Stomach (tissue), 9 donors: ENCODE data around the gene ERCC6L2. TPM values are rescaled to one million over a fixed set of nuclear protein-coding genes. Genes with fewer than 3 reads are reported as not detected.

Source experiments
- DNase-seq, 2 donors: peaks; one replicate each; pipeline versions ENCODE4 v3.0.0 to v3.0.0-alpha.2; 2013 to 2019
- H3K27ac ChIP-seq, 5 donors: fragments of 200-600 bp in 4 of 5; sonication (generic) in 4 of 5; one replicate each; pipeline ENCODE4 v1.5.1; 2013 to 2019; ENCODE audit warnings: mild to moderate bottlenecking in 1 of 5, moderate library complexity in 1 of 5
- H3K27me3 ChIP-seq, 3 donors: fragments of 200-600 bp; sonication (generic); one replicate each; pipeline ENCODE4 v1.5.1; 2017 to 2019; ENCODE audit warnings: mixed run types in 1 of 3
- H3K36me3 ChIP-seq, 4 donors: fragments of 200-600 bp; sonication (generic); 1 replicate in 3 of 4; 2 replicates in 1 of 4; pipeline ENCODE4 v1.5.1; 2016 to 2019
- H3K4me1 ChIP-seq, 4 donors: fragments of 200-600 bp; sonication (generic); one replicate each; pipeline ENCODE4 v1.5.1; 2016 to 2019
- H3K4me3 ChIP-seq, 4 donors: fragments of 200-600 bp; sonication (generic) in 3 of 4; one replicate each; pipeline ENCODE4 v1.5.1; 2016 to 2019; ENCODE audit warnings: mild to moderate bottlenecking in 1 of 4
- H3K9me3 ChIP-seq, 4 donors: fragments of 200-600 bp; sonication (generic); one replicate each; pipeline ENCODE4 v1.5.1; 2016 to 2019
- EP300 ChIP-seq: sonication (generic); formaldehyde crosslinking; IDR thresholded peaks from one replicate; pipeline ENCODE4 v1.6.1; 2017; ENCODE audit warnings: antibody characterized with exemption
- POLR2A ChIP-seq, 4 donors: fragments of 450-650 bp; IDR thresholded peaks; one replicate each; pipeline ENCODE4 v1.6.1; 2016; ENCODE audit warnings: antibody characterized with exemption in 4 of 4, control low read depth in 2 of 4, mild to moderate bottlenecking in 1 of 4, moderate library complexity in 1 of 4
- POLR2AphosphoS5 ChIP-seq, 3 donors: sonication (generic); formaldehyde crosslinking; IDR thresholded peaks; one replicate each; pipeline ENCODE4 v1.6.1; 2016; ENCODE audit warnings: antibody characterized with exemption in 3 of 3
- WGBS, 5 donors: extraction: QIAGEN DNeasy Blood & Tissue Kit in 3 of 5; methylation state at CpG; one replicate each; pipeline versions ENCODE4 v1.1.5 to v1.1.7; 2013 to 2018; 5-methylcytosine and 5-hydroxymethylcytosine counted together
- intact Hi-C: fragments of 100-400 bp; cut with DNase I; formaldehyde crosslinking; loops from one replicate; pipeline ENCODE4 v1.15.1; 2023; ENCODE audit warnings: low total_unique reads
- polyA plus RNA-seq, 3 donors: library from polyadenylated mRNA; stranded (reverse); fragments of 200-250 nt; gene quantifications; one replicate each; pipeline ENCODE4 v1.2.3, GENCODE V29; 2013
- total RNA-seq, 5 donors: library from RNA; depleted of rRNA; stranded (reverse); fragments of >200 nt; gene quantifications; one replicate each; pipeline versions ENCODE4 v1.1.0 to v1.2.3, GENCODE V29; 2014 to 2016
- TF ChIP-seq, protein P1 (sequence below), 7 experiments: fragments of 450-650 bp in 4 of 7; fragments of 200-600 bp in 3 of 7; sonication (generic) in 3 of 7; IDR thresholded peaks; one replicate each; pipeline ENCODE4 v1.5.1; 2016 to 2019; ENCODE audit warnings: antibody characterized with exemption in 7 of 7, control low read depth in 2 of 7, mild to moderate bottlenecking in 1 of 7
- donor health status: healthy with polysubstance abuse.
- donor health status: Bipolar disorder and iron deficiency.
- donor health status: healthy.

The ERCC6L2 gene
- total and polyA plus RNA-seq, 8 donors = 3.9 to 218 (median 34.1) TPM

DNA sequence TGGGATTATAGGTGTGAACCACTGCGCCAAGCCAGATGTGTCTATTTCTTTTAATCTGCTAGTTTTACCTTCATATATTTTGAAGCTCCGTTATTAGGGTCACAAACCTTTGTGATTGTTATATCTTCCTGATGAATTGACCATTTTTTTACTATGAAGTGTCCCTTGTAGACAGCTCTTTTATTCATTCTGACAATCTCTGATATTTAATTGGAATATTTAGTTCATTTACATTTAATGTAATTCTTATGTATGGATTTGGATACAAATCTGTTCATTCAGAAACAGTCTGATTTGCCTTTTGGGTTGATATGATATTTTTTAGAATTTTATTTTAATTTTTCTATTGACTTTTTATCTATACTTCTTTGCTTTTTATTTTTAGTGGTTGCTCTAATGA lies 17.2 kb downstream of the ERCC6L2 start:
- H3K36me3 ChIP-seq = peaks cover 0 to 5% (median 2%) of the 10 kb centered on the region in 4 donors
- H3K27ac ChIP-seq = no peak overlapping the region
- H3K4me1 ChIP-seq = peaks cover 0 to 15% (median 2%) of the 10 kb centered on the region in 4 donors
- peaks cover 0 to 4% (median 2%) of the 10 kb centered on the region in 4 donors for H3K9me3 ChIP-seq
- TF ChIP-seq, protein P1, sequence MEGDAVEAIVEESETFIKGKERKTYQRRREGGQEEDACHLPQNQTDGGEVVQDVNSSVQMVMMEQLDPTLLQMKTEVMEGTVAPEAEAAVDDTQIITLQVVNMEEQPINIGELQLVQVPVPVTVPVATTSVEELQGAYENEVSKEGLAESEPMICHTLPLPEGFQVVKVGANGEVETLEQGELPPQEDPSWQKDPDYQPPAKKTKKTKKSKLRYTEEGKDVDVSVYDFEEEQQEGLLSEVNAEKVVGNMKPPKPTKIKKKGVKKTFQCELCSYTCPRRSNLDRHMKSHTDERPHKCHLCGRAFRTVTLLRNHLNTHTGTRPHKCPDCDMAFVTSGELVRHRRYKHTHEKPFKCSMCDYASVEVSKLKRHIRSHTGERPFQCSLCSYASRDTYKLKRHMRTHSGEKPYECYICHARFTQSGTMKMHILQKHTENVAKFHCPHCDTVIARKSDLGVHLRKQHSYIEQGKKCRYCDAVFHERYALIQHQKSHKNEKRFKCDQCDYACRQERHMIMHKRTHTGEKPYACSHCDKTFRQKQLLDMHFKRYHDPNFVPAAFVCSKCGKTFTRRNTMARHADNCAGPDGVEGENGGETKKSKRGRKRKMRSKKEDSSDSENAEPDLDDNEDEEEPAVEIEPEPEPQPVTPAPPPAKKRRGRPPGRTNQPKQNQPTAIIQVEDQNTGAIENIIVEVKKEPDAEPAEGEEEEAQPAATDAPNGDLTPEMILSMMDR (IDR thresholded peaks at IDR 0.05) = no peak
- TF ChIP-seq POLR2A (IDR thresholded peaks at IDR 0.05) (no peak), POLR2AphosphoS5 (IDR thresholded peaks at IDR 0.05) (no peak), EP300 (no peak)
- no peak for DNase-seq
- intact Hi-C loops = no loop called here
- H3K4me3 ChIP-seq = no peak overlapping the region
- 95 to 100% (median 99%) methylated on average over 2 of the region's 2 CpGs for WGBS, 5 donors
- H3K27me3 ChIP-seq = no peaks in the 10 kb centered on the region

DNA sequence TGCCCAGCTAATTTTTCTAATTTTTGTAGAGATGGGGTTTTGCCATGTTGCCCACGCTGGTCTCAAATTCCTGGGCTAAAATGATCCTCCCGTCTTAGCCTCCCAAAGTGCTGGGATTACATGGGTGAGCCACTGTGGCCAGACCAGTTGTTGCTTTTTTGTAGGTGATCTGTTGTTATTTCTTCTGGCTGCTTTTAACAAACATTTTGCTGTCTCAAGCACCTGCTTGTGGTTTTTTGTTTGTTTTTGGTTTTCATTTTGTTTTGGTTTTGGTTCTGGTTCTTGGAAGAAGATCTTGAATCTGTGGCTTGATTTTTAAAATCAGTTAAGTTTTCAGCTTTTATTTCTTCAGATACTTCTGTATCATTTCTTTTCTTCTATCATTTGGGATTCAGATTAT lies 21.1 kb downstream of the ERCC6L2 start:
- WGBS, 5 donors = 85 to 99% (median 97%) methylated on average over 2 of the region's 2 CpGs
- Histone ChIP-seq H3K27me3 (no peaks in the 10 kb centered on the region), H3K36me3 (peaks cover 0 to 19% (median 12%) of the 10 kb centered on the region in 4 donors), H3K4me1 (peaks cover 0 to 11% (median 3%) of the 10 kb centered on the region in 4 donors), H3K27ac (no peak overlapping the region), H3K9me3 (peaks cover 0 to 4% (median 2%) of the 10 kb centered on the region in 4 donors), H3K4me3 (no peak overlapping the region)
- DNase-seq = no peak
- no peak for TF ChIP-seq EP300
- no peak for TF ChIP-seq POLR2A (IDR thresholded peaks at IDR 0.05)
- intact Hi-C loops = no loop called here

DNA sequence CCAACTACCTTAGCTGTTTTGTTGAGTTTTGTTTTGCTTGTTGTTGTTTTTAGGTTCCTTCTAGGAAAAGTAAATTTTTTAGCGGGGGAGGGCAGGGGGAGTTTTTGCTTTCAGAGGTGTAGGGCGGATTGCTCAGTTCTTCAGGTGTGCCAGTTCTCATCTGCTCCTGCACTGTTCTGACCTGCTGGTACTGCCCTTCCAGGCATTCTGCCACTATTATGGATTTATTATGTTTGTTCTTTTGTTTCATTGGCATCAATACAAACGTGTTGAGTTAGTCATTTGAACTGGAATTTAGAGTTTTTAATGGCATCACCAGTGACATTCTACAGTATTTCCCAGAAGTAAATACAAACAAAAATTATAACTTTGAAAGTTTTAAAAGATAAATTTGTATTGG lies 26.0 kb downstream of the ERCC6L2 start:
- Histone ChIP-seq H3K27ac (no peak overlapping the region), H3K9me3 (no peaks in the 10 kb centered on the region), H3K27me3 (no peaks in the 10 kb centered on the region), H3K4me1 (peaks cover 0 to 8% (median 2%) of the 10 kb centered on the region in 4 donors), H3K36me3 (peaks cover 0 to 19% (median 12%) of the 10 kb centered on the region in 4 donors), H3K4me3 (no peak overlapping the region)
- intact Hi-C loops = no loop called here
- 36 to 51% (median 44%) methylated on average over 3 of the region's 3 CpGs for WGBS, 5 donors
- TF ChIP-seq EP300 = no peak
- TF ChIP-seq POLR2A (IDR thresholded peaks at IDR 0.05) = no peak
- TF ChIP-seq, protein P1 (IDR thresholded peaks at IDR 0.05) = no peak
- no peak for TF ChIP-seq POLR2AphosphoS5 (IDR thresholded peaks at IDR 0.05)
- no peak for DNase-seq

DNA sequence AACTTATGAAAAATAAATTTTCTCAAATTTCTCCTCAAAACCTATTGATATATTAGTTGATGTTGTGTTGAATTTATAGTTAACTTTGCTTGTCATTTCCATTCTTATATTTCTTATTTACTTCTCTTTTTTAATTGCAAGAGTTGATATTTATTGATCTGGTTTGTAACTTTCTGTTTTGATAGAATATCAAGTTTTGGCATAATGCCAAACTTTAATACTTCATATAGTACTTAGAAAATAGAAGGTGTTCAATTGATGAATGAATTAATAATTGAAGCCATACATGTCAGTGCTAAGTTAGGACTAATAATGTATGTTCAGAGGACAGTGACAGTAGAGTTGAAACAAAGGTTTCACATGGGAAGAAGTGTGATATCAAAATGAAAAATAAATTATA lies 27.9 kb downstream of the ERCC6L2 start:
- TF ChIP-seq POLR2A (IDR thresholded peaks at IDR 0.05) (no peak), POLR2AphosphoS5 (IDR thresholded peaks at IDR 0.05) (no peak), EP300 (no peak)
- TF ChIP-seq, protein P1 (IDR thresholded peaks at IDR 0.05) = no peak
- Histone ChIP-seq H3K27ac (no peak overlapping the region), H3K36me3 (peaks cover 0 to 19% (median 19%) of the 10 kb centered on the region in 4 donors), H3K4me3 (no peak overlapping the region), H3K4me1 (peaks cover 0 to 8% (median 2%) of the 10 kb centered on the region in 4 donors), H3K27me3 (no peaks in the 10 kb centered on the region), H3K9me3 (no peaks in the 10 kb centered on the region)
- no peak for DNase-seq
- intact Hi-C loops = no loop called here

DNA sequence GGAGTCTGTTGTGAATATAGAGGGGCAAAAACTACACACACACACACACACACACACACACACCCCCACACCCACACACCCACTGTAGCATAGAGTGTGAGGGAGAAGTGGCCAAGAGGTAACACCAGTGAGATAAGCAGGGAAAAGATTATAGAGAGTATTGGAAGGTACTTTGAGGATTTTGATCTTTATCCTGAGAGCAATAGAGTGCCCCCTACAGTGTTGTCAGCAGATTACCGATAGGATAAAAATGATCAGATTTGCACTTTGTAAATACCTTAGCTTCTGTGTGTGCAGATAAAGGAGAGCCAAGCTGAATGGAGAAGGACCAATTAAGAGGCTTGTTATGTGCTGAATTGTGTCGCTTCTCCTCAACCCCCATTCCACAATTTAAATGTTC lies 32.3 kb downstream of the ERCC6L2 start:
- H3K4me1 ChIP-seq = peaks cover 0 to 8% (median 0%) of the 10 kb centered on the region in 4 donors
- H3K36me3 ChIP-seq = peaks cover 0 to 9% (median 4%) of the 10 kb centered on the region in 4 donors
- 63 to 85% (median 66%) methylated on average over 2 of the region's 2 CpGs for WGBS, 5 donors
- no peaks in the 10 kb centered on the region for H3K9me3 ChIP-seq
- H3K27ac ChIP-seq = no peak overlapping the region
- intact Hi-C loops = no loop called here
- TF ChIP-seq, protein P1 (IDR thresholded peaks at IDR 0.05) = no peak
- TF ChIP-seq POLR2AphosphoS5 (IDR thresholded peaks at IDR 0.05) (no peak), EP300 (no peak), POLR2A (IDR thresholded peaks at IDR 0.05) (no peak)
- no peak for DNase-seq
- no peaks in the 10 kb centered on the region for H3K27me3 ChIP-seq
- H3K4me3 ChIP-seq = no peak overlapping the region
